Ovary (tissue), 10 donors: ENCODE measurements around the gene KDELR1. TPM values are rescaled to one million over a fixed set of nuclear protein-coding genes. Genes with fewer than 3 reads are reported as not detected.

Experiments used
- DNase-seq, 5 donors: peaks; one replicate each; pipeline ENCODE4 v3.0.0-alpha.2; 2019 to 2020
- H3K27ac ChIP-seq, 2 donors: fragments of 200-600 bp; one replicate each; pipeline versions ENCODE4 v1.5.1 to v1.8.0; 2019 to 2022
- H3K27me3 ChIP-seq: fragments of 200-600 bp; one replicate; pipeline ENCODE4 v1.8.0; 2022
- H3K36me3 ChIP-seq: fragments of 200-600 bp; sonication (generic); one replicate; pipeline ENCODE4 v1.5.1; 2019
- H3K4me1 ChIP-seq: one replicate; pipeline ENCODE4 v1.8.1; 2013; ENCODE audit warnings: mild to moderate bottlenecking, moderate library complexity; ENCODE audit not compliant: insufficient read depth
- H3K4me3 ChIP-seq: fragments of 200-600 bp; sonication (generic); one replicate; pipeline ENCODE4 v1.5.1; 2017
- H3K9me3 ChIP-seq, 2 donors: fragments of 200-600 bp in 1 of 2; sonication (generic) in 1 of 2; one replicate each; pipeline versions ENCODE4 v1.5.1 to v1.8.1; 2013 to 2019; ENCODE audit warnings: mild to moderate bottlenecking in 1 of 2, moderate library complexity in 1 of 2
- CTCF ChIP-seq, 3 donors: fragments of 450-650 bp in 2 of 3; fragments of 200-600 bp in 1 of 3; IDR thresholded peaks; one replicate each; pipeline versions ENCODE4 v1.5.1 to v1.8.0; 2016 to 2022; ENCODE audit warnings: antibody characterized with exemption in 3 of 3, mild to moderate bottlenecking in 1 of 3
- EP300 ChIP-seq: sonication (generic); formaldehyde crosslinking; IDR thresholded peaks from one replicate; pipeline ENCODE4 v1.6.1; 2017; ENCODE audit warnings: antibody characterized with exemption
- POLR2A ChIP-seq: fragments of 450-650 bp; IDR thresholded peaks from one replicate; pipeline ENCODE4 v1.6.1; 2017; ENCODE audit warnings: antibody characterized with exemption, mild to moderate bottlenecking, moderate library complexity
- WGBS, 3 donors: extraction: QIAGEN DNeasy Blood & Tissue Kit in 1 of 3; methylation state at CpG; one replicate each; pipeline versions ENCODE4 v1.1.5 to v1.1.7; 2013 to 2017; 5-methylcytosine and 5-hydroxymethylcytosine counted together
- intact Hi-C, 4 donors: fragments of 100-400 bp; cut with DNase I; formaldehyde crosslinking; loops; one replicate each; pipeline versions ENCODE4 v1.11.0 to v1.15.1; 2022 to 2023
- long read RNA-seq, 3 donors: library from polyadenylated mRNA in 2 of 3; unstranded in 2 of 3; transcript quantifications; one replicate each; pipeline ENCODE4 v2.0.0 and lab custom pipeline, GENCODE V29; 2021 to 2026
- polyA plus RNA-seq, 2 donors: library from polyadenylated mRNA; stranded (reverse); fragments of 200-250 nt in 1 of 2; fragments of 350-450 nt in 1 of 2; fragmentation: Illumina TruSeq in 1 of 2; extraction: RNeasy Lipid Tissue Mini Kit (QIAGEN cat#74804) in 1 of 2; gene quantifications; one replicate each; pipeline ENCODE4 v1.2.3, GENCODE V29; 2013 to 2014
- total RNA-seq, 7 donors: library from RNA; depleted of rRNA in 2 of 7; stranded (reverse); fragments of >200 nt in 2 of 7; fragmentation: NEBNext Ultra II Directional in 3 of 7; extraction: Animal tissue kit (Norgen Biotek cat#: 25700) in 3 of 7; gene quantifications; one replicate each; pipeline versions ENCODE4 v1.1.0 to v1.2.4, GENCODE V29; 2016 to 2023
- donor health status: DM: no; HTN: no; CAD: no; lungs with moderate emphysema.
- donor health status: DM: no; HTN: no; CAD: no.
- donor health status: Bipolar disorder and iron deficiency.
- donor health status: DM: yes; HTN: yes; CAD: no.
- donor health status: DM: no; HTN: no; CAD: no.
- donor health status: DM: yes; HTN: yes; CAD: no.

KDELR1 gene
- total RNA-seq (100 to 1,000 TPM in 6 of 7 donors, 10 to 100 TPM in 1; 94.0 to 202 (median 170) TPM), polyA plus RNA-seq (100 to 1,000 TPM; 180 to 333 TPM)
- long read RNA-seq, donor 1, transcript KDELR1-201 (5 exons, 1,557 nt): major isoform, 366 of 389 reads
- long read RNA-seq, donor 1, transcript KDELR1-203 (4 exons, 1,594 nt): minor isoform, 8 of 389 reads
- long read RNA-seq, donor 1, partial matches to known transcripts: 8 of 389 reads
- long read RNA-seq, donor 1, other reads (novel, unspliced or antisense): 7 of 389 reads
- long read RNA-seq, donor 2, transcript KDELR1-201 (5 exons, 1,557 nt): major isoform, 57 of 58 reads
- long read RNA-seq, donor 2, partial matches to known transcripts: 0 of 58 reads
- long read RNA-seq, donor 2, other reads (novel, unspliced or antisense): 0 of 58 reads
- long read RNA-seq, donor 3, transcript KDELR1-203 (4 exons, 1,594 nt): minor isoform, 6 of 209 reads
- long read RNA-seq, donor 3, transcript KDELR1-201 (5 exons, 1,557 nt): major isoform, 181 of 209 reads
- long read RNA-seq, donor 3, partial matches to known transcripts: 3 of 209 reads
- long read RNA-seq, donor 3, other reads (novel, unspliced or antisense): 19 of 209 reads

GRCh38 chr19:48391100-48392005, at the start of gene KDELR1:
KDELR1 (minus strand) TSS chr19:48391551; CDS start chr19:48391358, 193 bp downstream.
- Histone ChIP-seq H3K36me3 (no peaks in the 10 kb centered on the region), H3K9me3 (no peaks in the 10 kb centered on the region), H3K27ac (peak within 1 kb of the TSS; percentile 87 to 90), H3K4me3 (peak within 1 kb of the TSS; percentile 73), H3K27me3 (no peaks in the 10 kb centered on the region), H3K4me1 (peaks cover 9% of the 10 kb centered on the region)
- peak; percentile 77 for TF ChIP-seq POLR2A
- TF ChIP-seq CTCF (IDR thresholded peaks at IDR 0.05): peak; percentile 87 to 93 (median 89)
- TF ChIP-seq EP300: no peak
- WGBS, 3 donors: 2 to 5% (median 3%) methylated on average over 40 to 42 of the region's 42 CpGs
- peak; percentile 81 to 90 (median 85) for DNase-seq
- intact Hi-C loops: no loop called here

GRCh38 chr19:48436586-48436985, 45.2 kb upstream of the KDELR1 start:
- TF ChIP-seq POLR2A (no peak), CTCF (IDR thresholded peaks at IDR 0.05) (no peak), EP300 (no peak)
- no peak overlapping the region for H3K4me3 ChIP-seq
- H3K4me1 ChIP-seq: no peaks in the 10 kb centered on the region
- intact Hi-C loops: no loop called here
- DNase-seq: no peak
- WGBS, 3 donors: 90 to 93% (median 93%) methylated on average over 5 of the region's 5 CpGs
- H3K27ac ChIP-seq: no peak overlapping the region
- H3K27me3 ChIP-seq: no peaks in the 10 kb centered on the region
- no peaks in the 10 kb centered on the region for H3K36me3 ChIP-seq
- no peaks in the 10 kb centered on the region for H3K9me3 ChIP-seq

GRCh38 chr19:48433337-48433736, 42.0 kb upstream of the KDELR1 start:
- H3K36me3 ChIP-seq: no peaks in the 10 kb centered on the region
- no peak overlapping the region for H3K4me3 ChIP-seq
- H3K27ac ChIP-seq: no peak overlapping the region
- 65 to 70% (median 68%) methylated on average over 8 of the region's 8 CpGs for whole genome bisulfite sequencing, 3 donors
- TF ChIP-seq POLR2A: no peak
- TF ChIP-seq CTCF (IDR thresholded peaks at IDR 0.05): no peak
- no peak for TF ChIP-seq EP300
- intact Hi-C loops: no loop called here
- DNase-seq: no peak
- no peaks in the 10 kb centered on the region for H3K4me1 ChIP-seq
- no peaks in the 10 kb centered on the region for H3K9me3 ChIP-seq
- no peaks in the 10 kb centered on the region for H3K27me3 ChIP-seq

GRCh38 chr19:48428670-48429069, 37.3 kb upstream of the KDELR1 start:
- DNase-seq: no peak
- Histone ChIP-seq H3K9me3 (no peaks in the 10 kb centered on the region), H3K4me1 (no peaks in the 10 kb centered on the region), H3K36me3 (no peaks in the 10 kb centered on the region), H3K4me3 (no peak overlapping the region), H3K27ac (no peak overlapping the region), H3K27me3 (no peaks in the 10 kb centered on the region)
- intact Hi-C loops: no loop called here
- WGBS, 3 donors: 88 to 100% (median 95%) methylated on average over 1 of the region's 1 CpG
- no peak for TF ChIP-seq EP300
- TF ChIP-seq POLR2A: no peak
- no peak for TF ChIP-seq CTCF (IDR thresholded peaks at IDR 0.05)
